OCI-LY1 (cell line): Measurements from ENCODE around the gene CACNA2D3.

ENCODE experiments used
- EZH2 ChIP-seq: fragments of 200-600 bp; sonication (generic), shearing (Covaris generic); IDR thresholded peaks from 2 replicates; pipeline ENCODE4 v1.8.0; 2017; ENCODE audit warnings: borderline replicate concordance, mixed run types, mild to moderate bottlenecking, antibody characterized with exemption, low read length, moderate library complexity, mixed read lengths
- TF ChIP-seq, protein P1 (sequence below): fragments of 200-600 bp; sonication (generic), shearing (Covaris generic); IDR thresholded peaks from 2 replicates; pipeline ENCODE4 v1.5.1; 2017; ENCODE audit warnings: mild to moderate bottlenecking, antibody characterized with exemption, low read length, moderate library complexity, mixed read lengths

DNA sequence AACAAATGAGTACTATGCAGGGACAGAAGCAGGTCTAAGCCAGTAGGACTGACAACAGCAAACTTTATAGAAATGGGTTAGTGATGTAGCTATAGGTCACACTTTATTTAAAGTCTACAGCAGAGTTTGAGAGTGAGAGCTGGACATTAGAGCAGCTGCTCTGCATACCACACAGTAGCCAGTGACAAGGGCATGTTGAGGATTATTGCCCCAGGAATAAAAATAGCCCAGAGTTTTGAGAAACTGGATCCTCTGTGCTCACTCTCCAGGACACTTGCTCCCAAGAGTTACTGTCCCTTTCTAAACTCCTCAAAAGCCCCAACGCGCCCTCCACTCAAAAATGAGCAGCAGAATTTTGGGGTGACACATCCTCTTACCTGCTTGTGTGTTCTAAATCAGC is 784.4 kb downstream of the CACNA2D3 start:
- TF ChIP-seq, protein P1, sequence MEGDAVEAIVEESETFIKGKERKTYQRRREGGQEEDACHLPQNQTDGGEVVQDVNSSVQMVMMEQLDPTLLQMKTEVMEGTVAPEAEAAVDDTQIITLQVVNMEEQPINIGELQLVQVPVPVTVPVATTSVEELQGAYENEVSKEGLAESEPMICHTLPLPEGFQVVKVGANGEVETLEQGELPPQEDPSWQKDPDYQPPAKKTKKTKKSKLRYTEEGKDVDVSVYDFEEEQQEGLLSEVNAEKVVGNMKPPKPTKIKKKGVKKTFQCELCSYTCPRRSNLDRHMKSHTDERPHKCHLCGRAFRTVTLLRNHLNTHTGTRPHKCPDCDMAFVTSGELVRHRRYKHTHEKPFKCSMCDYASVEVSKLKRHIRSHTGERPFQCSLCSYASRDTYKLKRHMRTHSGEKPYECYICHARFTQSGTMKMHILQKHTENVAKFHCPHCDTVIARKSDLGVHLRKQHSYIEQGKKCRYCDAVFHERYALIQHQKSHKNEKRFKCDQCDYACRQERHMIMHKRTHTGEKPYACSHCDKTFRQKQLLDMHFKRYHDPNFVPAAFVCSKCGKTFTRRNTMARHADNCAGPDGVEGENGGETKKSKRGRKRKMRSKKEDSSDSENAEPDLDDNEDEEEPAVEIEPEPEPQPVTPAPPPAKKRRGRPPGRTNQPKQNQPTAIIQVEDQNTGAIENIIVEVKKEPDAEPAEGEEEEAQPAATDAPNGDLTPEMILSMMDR, result no peak
- TF ChIP-seq EZH2, result no peak
